Ammon's horn (tissue), 1 donor: ENCODE measurements around the gene NDUFA11.

Experiments
- DNase-seq: peaks from one replicate; pipeline ENCODE4 v3.0.0-alpha.2; 2016; ENCODE audit warnings: low spot score

Gene NDUFA11

GRCh38 chr19:5908773-5909442, 5.3 kb upstream of the NDUFA11 start:
- no peak for DNase-seq

- no peak for DNase-seq
Measured at GRCh38 chr19:5907241-5907640, 3.7 kb upstream of the NDUFA11 start.

GRCh38 chr19:5905114-5905778, 1.7 kb upstream of the NDUFA11 start:
- DNase-seq = no peak

- peak; percentile 100 for DNase-seq
Measured at GRCh38 chr19:5904352-5905113, 943 bp upstream of the NDUFA11 start, which contains the start of gene VMAC. VMAC (plus strand) TSS chr19:5904872; CDS start chr19:5904891, 19 bp downstream.

- no peak for DNase-seq
Measured at GRCh38 chr19:5903056-5903623, 450 bp downstream of the NDUFA11 start.

- no peak for DNase-seq
Measured at GRCh38 chr19:5900976-5901375, 2.6 kb downstream of the NDUFA11 start.

- no peak for DNase-seq
Measured at GRCh38 chr19:5899728-5900526, 3.7 kb downstream of the NDUFA11 start.

GRCh38 chr19:5897189-5897969, 6.2 kb downstream of the NDUFA11 start:
- no peak for DNase-seq

- DNase-seq = no peak
Measured at GRCh38 chr19:5896365-5897076, 7.1 kb downstream of the NDUFA11 start.

GRCh38 chr19:5895890-5896289, 7.7 kb downstream of the NDUFA11 start:
- DNase-seq = no peak

GRCh38 chr19:5895409-5895808, 8.2 kb downstream of the NDUFA11 start:
- no peak for DNase-seq

- DNase-seq = no peak
Measured at GRCh38 chr19:5894704-5895349, 8.8 kb downstream of the NDUFA11 start.

GRCh38 chr19:5893907-5894703, 9.5 kb downstream of the NDUFA11 start:
- DNase-seq = no peak

- DNase-seq = no peak
Measured at GRCh38 chr19:5893296-5893903, 10.2 kb downstream of the NDUFA11 start.

GRCh38 chr19:5892772-5893275, 10.8 kb downstream of the NDUFA11 start:
- DNase-seq = no peak

- DNase-seq = no peak
Measured at GRCh38 chr19:5891938-5892771, 11.4 kb downstream of the NDUFA11 start.

GRCh38 chr19:5891572-5891937, 12.0 kb downstream of the NDUFA11 start:
- DNase-seq = no peak
